Amniotic epithelial cell (primary cell): Measurements from ENCODE around the gene KLHL34.

ENCODE experiments used
- DNase-seq: peaks from one replicate; pipeline ENCODE4 v3.0.0-alpha.2; 2010; ENCODE audit warnings: low read depth

The KLHL34 gene

GRCh38 chrX:21655901-21656586, 2.1 kb downstream of the KLHL34 start:
- no peak for DNase-seq

- no peak for DNase-seq
These were observed 12.2 kb downstream of the KLHL34 start for GRCh38 chrX:21645886-21646285.

GRCh38 chrX:21645431-21645830, 12.7 kb downstream of the KLHL34 start:
- no peak for DNase-seq

GRCh38 chrX:21639775-21640174, 18.4 kb downstream of the KLHL34 start:
- no peak for DNase-seq

GRCh38 chrX:21638311-21638710, 19.8 kb downstream of the KLHL34 start:
- DNase-seq: peak; percentile 82

GRCh38 chrX:21632027-21632426, 26.1 kb downstream of the KLHL34 start:
- DNase-seq: peak; percentile 17

- DNase-seq: no peak
These were observed 34.2 kb downstream of the KLHL34 start for GRCh38 chrX:21623778-21624501.

- DNase-seq: no peak
These were observed 37.9 kb downstream of the KLHL34 start for GRCh38 chrX:21620234-21620633.

GRCh38 chrX:21616386-21616785, 41.7 kb downstream of the KLHL34 start:
- DNase-seq: no peak

- no peak for DNase-seq
These were observed 46.0 kb downstream of the KLHL34 start for GRCh38 chrX:21612154-21612553.

- DNase-seq: peak; percentile 5
These were observed 48.0 kb downstream of the KLHL34 start for GRCh38 chrX:21610168-21610567.

- DNase-seq: peak; percentile 3
These were observed 52.1 kb downstream of the KLHL34 start for GRCh38 chrX:21606002-21606401.
